HEK293 (cell line): ENCODE results near the gene IGSF9.
A peak's percentile ranks its signal among the peaks of the same experiment; 100 is the strongest.

ENCODE experiments used
- IKZF3 ChIP-seq: fragments of 450-650 bp; IDR thresholded peaks from 2 replicates; pipeline ENCODE4 v1.5.0; 2018; ENCODE audit warnings: missing biosample characterization, mild to moderate bottlenecking, missing genetic modification characterization, moderate library complexity
- KLF16 ChIP-seq: fragments of 450-650 bp; formaldehyde crosslinking; IDR thresholded peaks from 2 replicates; pipeline ENCODE4 v1.5.1; 2017; ENCODE audit warnings: missing biosample characterization, missing genetic modification characterization
- MZF1 ChIP-seq: fragments of 450-650 bp; formaldehyde crosslinking; IDR thresholded peaks from 2 replicates; pipeline ENCODE4 v1.5.1; 2017; ENCODE audit warnings: missing biosample characterization, missing genetic modification characterization, borderline replicate concordance
- OVOL3 ChIP-seq: fragments of 450-650 bp; formaldehyde crosslinking; IDR thresholded peaks from 2 replicates; pipeline ENCODE4 v1.5.1; 2016; ENCODE audit warnings: missing biosample characterization, missing genetic modification characterization
- PRDM1 ChIP-seq: fragments of 450-650 bp; formaldehyde crosslinking; IDR thresholded peaks from 2 replicates; pipeline ENCODE4; 2016; ENCODE audit warnings: missing biosample characterization, missing genetic modification characterization
- SCRT1 ChIP-seq: fragments of 450-650 bp; formaldehyde crosslinking; IDR thresholded peaks from 2 replicates; pipeline ENCODE4 v1.5.1; 2016; ENCODE audit warnings: missing biosample characterization, missing genetic modification characterization, borderline replicate concordance
- SP7 ChIP-seq: fragments of 450-650 bp; formaldehyde crosslinking; IDR thresholded peaks from 2 replicates; pipeline ENCODE4 v1.5.1; 2016; ENCODE audit warnings: missing biosample characterization, missing genetic modification characterization
- ZEB2 ChIP-seq: fragments of 450-650 bp; formaldehyde crosslinking; IDR thresholded peaks from 2 replicates; pipeline ENCODE4 v1.5.1; 2016; ENCODE audit warnings: missing biosample characterization, missing genetic modification characterization
- ZFHX2 ChIP-seq: fragments of 450-650 bp; formaldehyde crosslinking; conservative IDR thresholded peaks from 2 replicates; pipeline ENCODE4 v1.5.1; 2016; ENCODE audit warnings: missing biosample characterization, missing genetic modification characterization
- ZNF10 ChIP-seq: fragments of 450-650 bp; formaldehyde crosslinking; IDR thresholded peaks from 2 replicates; pipeline ENCODE4 v1.5.1; 2017; ENCODE audit warnings: missing biosample characterization, missing genetic modification characterization
- ZNF112 ChIP-seq: fragments of 450-650 bp; formaldehyde crosslinking; IDR thresholded peaks from 2 replicates; pipeline ENCODE4 v1.5.0; 2017; ENCODE audit warnings: missing biosample characterization, missing genetic modification characterization
- ZNF121 ChIP-seq: fragments of 450-650 bp; formaldehyde crosslinking; IDR thresholded peaks from 2 replicates; pipeline ENCODE4 v1.5.1; 2016; ENCODE audit warnings: missing biosample characterization, missing genetic modification characterization
- ZNF239 ChIP-seq: fragments of 450-650 bp; formaldehyde crosslinking; IDR thresholded peaks from 2 replicates; pipeline ENCODE4 v1.5.1; 2016; ENCODE audit warnings: missing biosample characterization, missing genetic modification characterization
- ZNF366 ChIP-seq: fragments of 450-650 bp; formaldehyde crosslinking; conservative IDR thresholded peaks from 2 replicates; pipeline ENCODE4 v1.5.1; 2016; ENCODE audit warnings: missing biosample characterization, missing genetic modification characterization
- ZNF391 ChIP-seq: fragments of 450-650 bp; formaldehyde crosslinking; IDR thresholded peaks from 2 replicates; pipeline ENCODE4 v1.5.1; 2016; ENCODE audit warnings: low read depth, missing biosample characterization, missing genetic modification characterization, borderline replicate concordance
- ZNF394 ChIP-seq: fragments of 450-650 bp; formaldehyde crosslinking; IDR thresholded peaks from 2 replicates; pipeline ENCODE4 v1.5.1; 2016; ENCODE audit warnings: missing biosample characterization, missing genetic modification characterization, mild to moderate bottlenecking, moderate library complexity, borderline replicate concordance
- ZNF501 ChIP-seq: fragments of 450-650 bp; formaldehyde crosslinking; IDR thresholded peaks from 2 replicates; pipeline ENCODE4 v1.5.1; 2016; ENCODE audit warnings: missing biosample characterization, missing genetic modification characterization
- ZNF544 ChIP-seq: fragments of 450-650 bp; formaldehyde crosslinking; IDR thresholded peaks from 2 replicates; pipeline ENCODE4 v1.5.0; 2017; ENCODE audit warnings: missing biosample characterization, missing genetic modification characterization
- ZNF585B ChIP-seq: fragments of 450-650 bp; formaldehyde crosslinking; IDR thresholded peaks from 2 replicates; pipeline ENCODE4 v1.5.1; 2016; ENCODE audit warnings: missing biosample characterization, missing genetic modification characterization
- TF ChIP-seq, protein P1 (sequence below): fragments of 450-650 bp; formaldehyde crosslinking; IDR thresholded peaks from 2 replicates; pipeline ENCODE4 v1.5.1; 2016; ENCODE audit warnings: missing biosample characterization, missing genetic modification characterization
- TF ChIP-seq, protein P2 (sequence below): fragments of 450-650 bp; formaldehyde crosslinking; IDR thresholded peaks from 2 replicates; pipeline ENCODE4 v1.5.1; 2017; ENCODE audit warnings: missing biosample characterization, missing genetic modification characterization
- TF ChIP-seq, protein P3 (sequence below): fragments of 450-650 bp; formaldehyde crosslinking; IDR thresholded peaks from 2 replicates; pipeline ENCODE4 v1.5.1; 2017; ENCODE audit warnings: missing biosample characterization, missing genetic modification characterization
- TF ChIP-seq, protein P4 (sequence below): fragments of 450-650 bp; formaldehyde crosslinking; IDR thresholded peaks from 2 replicates; pipeline ENCODE4 v1.5.1; 2016; ENCODE audit warnings: missing biosample characterization, missing genetic modification characterization
- TF ChIP-seq, protein P5 (sequence below): fragments of 450-650 bp; formaldehyde crosslinking; optimal IDR thresholded peaks from 2 replicates; pipeline ENCODE3; 2016; ENCODE audit warnings: missing biosample characterization, mild to moderate bottlenecking, missing genetic modification characterization
- TF ChIP-seq, protein P6 (sequence below): fragments of 450-650 bp; formaldehyde crosslinking; IDR thresholded peaks from 2 replicates; pipeline ENCODE4 v1.5.1; 2016; ENCODE audit warnings: missing biosample characterization, missing genetic modification characterization
- TF ChIP-seq, protein P7 (sequence below): fragments of 450-650 bp; formaldehyde crosslinking; IDR thresholded peaks from 2 replicates; pipeline ENCODE4 v1.5.0; 2017; ENCODE audit warnings: missing biosample characterization, missing genetic modification characterization, borderline replicate concordance

IGSF9 gene

DNA sequence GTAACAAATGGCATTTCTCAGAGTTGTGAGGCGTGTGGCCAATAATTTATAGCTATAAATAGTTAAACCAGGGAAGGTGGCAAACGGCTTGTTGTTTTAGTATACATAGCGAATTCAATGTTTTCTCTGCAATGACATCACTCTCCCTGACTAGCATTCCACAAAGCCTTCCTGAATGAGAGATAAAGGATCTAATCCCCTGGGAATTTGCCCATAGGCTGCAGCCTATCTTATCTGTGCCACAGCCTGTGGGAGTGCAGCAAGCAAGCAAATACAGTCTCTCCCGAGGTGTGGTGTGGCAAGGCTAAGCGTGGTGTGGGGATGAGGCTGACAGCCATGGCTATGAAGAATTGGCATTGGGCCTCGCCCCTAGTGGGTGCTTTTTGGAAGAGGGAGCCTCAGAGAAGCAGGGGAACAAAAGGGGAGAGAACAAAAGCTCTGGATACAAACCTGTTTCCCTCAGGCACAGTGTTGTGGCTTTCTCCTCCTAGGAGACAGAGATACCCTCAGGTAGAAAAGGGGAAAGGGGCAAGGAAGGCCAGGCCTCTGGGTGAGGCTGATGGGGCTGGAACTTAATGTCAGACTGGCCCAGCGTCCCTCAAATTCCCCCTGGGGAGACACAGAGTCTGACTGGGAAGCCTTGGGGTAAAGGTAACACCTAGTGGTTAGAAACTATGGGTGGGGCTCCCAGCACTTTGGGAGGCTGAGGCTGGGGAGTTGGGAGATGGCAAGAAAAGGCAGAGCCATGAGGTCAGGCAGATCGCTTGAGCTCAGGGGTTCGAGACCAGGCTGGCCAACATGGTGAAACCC, 29.0 kb downstream of the IGSF9 start (continued):
- TF ChIP-seq ZFHX2 (tag by site-specific recombination) = peak; percentile 84
- TF ChIP-seq ZNF121 = no peak
- TF ChIP-seq, protein P1, sequence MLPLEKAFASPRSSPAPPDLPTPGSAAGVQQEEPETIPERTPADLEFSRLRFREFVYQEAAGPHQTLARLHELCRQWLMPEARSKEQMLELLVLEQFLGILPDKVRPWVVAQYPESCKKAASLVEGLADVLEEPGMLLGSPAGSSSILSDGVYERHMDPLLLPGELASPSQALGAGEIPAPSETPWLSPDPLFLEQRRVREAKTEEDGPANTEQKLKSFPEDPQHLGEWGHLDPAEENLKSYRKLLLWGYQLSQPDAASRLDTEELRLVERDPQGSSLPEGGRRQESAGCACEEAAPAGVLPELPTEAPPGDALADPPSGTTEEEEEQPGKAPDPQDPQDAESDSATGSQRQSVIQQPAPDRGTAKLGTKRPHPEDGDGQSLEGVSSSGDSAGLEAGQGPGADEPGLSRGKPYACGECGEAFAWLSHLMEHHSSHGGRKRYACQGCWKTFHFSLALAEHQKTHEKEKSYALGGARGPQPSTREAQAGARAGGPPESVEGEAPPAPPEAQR = 0 out of 2 replicates have a peak, but pooled peaks have one; percentile 31
- peak; percentile 99 for TF ChIP-seq ZEB2 (tag by site-specific recombination)
- TF ChIP-seq, protein P2, sequence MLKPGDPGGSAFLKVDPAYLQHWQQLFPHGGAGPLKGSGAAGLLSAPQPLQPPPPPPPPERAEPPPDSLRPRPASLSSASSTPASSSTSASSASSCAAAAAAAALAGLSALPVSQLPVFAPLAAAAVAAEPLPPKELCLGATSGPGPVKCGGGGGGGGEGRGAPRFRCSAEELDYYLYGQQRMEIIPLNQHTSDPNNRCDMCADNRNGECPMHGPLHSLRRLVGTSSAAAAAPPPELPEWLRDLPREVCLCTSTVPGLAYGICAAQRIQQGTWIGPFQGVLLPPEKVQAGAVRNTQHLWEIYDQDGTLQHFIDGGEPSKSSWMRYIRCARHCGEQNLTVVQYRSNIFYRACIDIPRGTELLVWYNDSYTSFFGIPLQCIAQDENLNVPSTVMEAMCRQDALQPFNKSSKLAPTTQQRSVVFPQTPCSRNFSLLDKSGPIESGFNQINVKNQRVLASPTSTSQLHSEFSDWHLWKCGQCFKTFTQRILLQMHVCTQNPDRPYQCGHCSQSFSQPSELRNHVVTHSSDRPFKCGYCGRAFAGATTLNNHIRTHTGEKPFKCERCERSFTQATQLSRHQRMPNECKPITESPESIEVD (tag by site-specific recombination) = peak; percentile 97
- TF ChIP-seq ZNF501 = peak; percentile 91
- peak; percentile 85; the same call in 1 of the 2 replicates for TF ChIP-seq ZNF394 (tag by site-specific recombination)
- no peak for TF ChIP-seq ZNF112 (tag by site-specific recombination)
- TF ChIP-seq ZNF544 (tag by site-specific recombination) = no peak
- TF ChIP-seq IKZF3 (tag by site-specific recombination) = peak; percentile 99
- TF ChIP-seq, protein P3, sequence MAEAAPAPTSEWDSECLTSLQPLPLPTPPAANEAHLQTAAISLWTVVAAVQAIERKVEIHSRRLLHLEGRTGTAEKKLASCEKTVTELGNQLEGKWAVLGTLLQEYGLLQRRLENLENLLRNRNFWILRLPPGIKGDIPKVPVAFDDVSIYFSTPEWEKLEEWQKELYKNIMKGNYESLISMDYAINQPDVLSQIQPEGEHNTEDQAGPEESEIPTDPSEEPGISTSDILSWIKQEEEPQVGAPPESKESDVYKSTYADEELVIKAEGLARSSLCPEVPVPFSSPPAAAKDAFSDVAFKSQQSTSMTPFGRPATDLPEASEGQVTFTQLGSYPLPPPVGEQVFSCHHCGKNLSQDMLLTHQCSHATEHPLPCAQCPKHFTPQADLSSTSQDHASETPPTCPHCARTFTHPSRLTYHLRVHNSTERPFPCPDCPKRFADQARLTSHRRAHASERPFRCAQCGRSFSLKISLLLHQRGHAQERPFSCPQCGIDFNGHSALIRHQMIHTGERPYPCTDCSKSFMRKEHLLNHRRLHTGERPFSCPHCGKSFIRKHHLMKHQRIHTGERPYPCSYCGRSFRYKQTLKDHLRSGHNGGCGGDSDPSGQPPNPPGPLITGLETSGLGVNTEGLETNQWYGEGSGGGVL (tag by site-specific recombination) = peak; percentile 66; the same call in 1 of the 2 replicates
- TF ChIP-seq, protein P4, sequence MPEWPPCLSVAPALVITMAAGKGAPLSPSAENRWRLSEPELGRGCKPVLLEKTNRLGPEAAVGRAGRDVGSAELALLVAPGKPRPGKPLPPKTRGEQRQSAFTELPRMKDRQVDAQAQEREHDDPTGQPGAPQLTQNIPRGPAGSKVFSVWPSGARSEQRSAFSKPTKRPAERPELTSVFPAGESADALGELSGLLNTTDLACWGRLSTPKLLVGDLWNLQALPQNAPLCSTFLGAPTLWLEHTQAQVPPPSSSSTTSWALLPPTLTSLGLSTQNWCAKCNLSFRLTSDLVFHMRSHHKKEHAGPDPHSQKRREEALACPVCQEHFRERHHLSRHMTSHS (tag by site-specific recombination) = peak; percentile 47; the same call in 1 of the 2 replicates
- peak; percentile 98 for TF ChIP-seq SP7 (tag by site-specific recombination)
- TF ChIP-seq ZNF391 (tag by site-specific recombination) = peak; percentile 97; the same call in 1 of the 2 replicates
- TF ChIP-seq OVOL3 (tag by site-specific recombination) = peak; percentile 98
- no peak for TF ChIP-seq ZNF585B
- TF ChIP-seq PRDM1 (tag by site-specific recombination) = peak; percentile 71
- peak; percentile 82 for TF ChIP-seq KLF16 (tag by site-specific recombination)
- TF ChIP-seq MZF1 (tag by site-specific recombination) = peak; percentile 92
- TF ChIP-seq, protein P5, sequence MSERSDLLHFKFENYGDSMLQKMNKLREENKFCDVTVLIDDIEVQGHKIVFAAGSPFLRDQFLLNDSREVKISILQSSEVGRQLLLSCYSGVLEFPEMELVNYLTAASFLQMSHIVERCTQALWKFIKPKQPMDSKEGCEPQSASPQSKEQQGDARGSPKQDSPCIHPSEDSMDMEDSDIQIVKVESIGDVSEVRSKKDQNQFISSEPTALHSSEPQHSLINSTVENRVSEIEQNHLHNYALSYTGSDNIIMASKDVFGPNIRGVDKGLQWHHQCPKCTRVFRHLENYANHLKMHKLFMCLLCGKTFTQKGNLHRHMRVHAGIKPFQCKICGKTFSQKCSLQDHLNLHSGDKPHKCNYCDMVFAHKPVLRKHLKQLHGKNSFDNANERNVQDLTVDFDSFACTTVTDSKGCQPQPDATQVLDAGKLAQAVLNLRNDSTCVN (tag by site-specific recombination) = no peak
- peak; percentile 96 for TF ChIP-seq SCRT1
- TF ChIP-seq ZNF366 (tag by site-specific recombination) = peak; percentile 99
- TF ChIP-seq ZNF10 (tag by site-specific recombination) = peak; percentile 84
- TF ChIP-seq, protein P6, sequence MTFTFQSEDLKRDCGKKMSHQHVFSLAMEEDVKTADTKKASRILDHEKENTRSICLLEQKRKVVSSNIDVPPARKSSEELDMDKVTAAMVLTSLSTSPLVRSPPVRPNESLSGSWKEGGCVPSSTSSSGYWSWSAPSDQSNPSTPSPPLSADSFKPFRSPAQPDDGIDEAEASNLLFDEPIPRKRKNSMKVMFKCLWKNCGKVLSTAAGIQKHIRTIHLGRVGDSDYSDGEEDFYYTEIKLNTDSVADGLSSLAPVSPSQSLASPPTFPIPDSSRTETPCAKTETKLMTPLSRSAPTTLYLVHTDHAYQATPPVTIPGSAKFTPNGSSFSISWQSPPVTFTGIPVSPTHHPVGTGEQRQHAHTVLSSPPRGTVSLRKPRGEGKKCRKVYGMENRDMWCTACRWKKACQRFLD (tag by site-specific recombination) = no peak
- TF ChIP-seq, protein P7, sequence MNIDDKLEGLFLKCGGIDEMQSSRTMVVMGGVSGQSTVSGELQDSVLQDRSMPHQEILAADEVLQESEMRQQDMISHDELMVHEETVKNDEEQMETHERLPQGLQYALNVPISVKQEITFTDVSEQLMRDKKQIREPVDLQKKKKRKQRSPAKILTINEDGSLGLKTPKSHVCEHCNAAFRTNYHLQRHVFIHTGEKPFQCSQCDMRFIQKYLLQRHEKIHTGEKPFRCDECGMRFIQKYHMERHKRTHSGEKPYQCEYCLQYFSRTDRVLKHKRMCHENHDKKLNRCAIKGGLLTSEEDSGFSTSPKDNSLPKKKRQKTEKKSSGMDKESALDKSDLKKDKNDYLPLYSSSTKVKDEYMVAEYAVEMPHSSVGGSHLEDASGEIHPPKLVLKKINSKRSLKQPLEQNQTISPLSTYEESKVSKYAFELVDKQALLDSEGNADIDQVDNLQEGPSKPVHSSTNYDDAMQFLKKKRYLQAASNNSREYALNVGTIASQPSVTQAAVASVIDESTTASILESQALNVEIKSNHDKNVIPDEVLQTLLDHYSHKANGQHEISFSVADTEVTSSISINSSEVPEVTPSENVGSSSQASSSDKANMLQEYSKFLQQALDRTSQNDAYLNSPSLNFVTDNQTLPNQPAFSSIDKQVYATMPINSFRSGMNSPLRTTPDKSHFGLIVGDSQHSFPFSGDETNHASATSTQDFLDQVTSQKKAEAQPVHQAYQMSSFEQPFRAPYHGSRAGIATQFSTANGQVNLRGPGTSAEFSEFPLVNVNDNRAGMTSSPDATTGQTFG (tag by site-specific recombination) = no peak
- TF ChIP-seq ZNF239 (tag by site-specific recombination) = 0 out of 2 replicates have a peak, but pooled peaks have one; percentile 49
